GM10847 (cell line): ENCODE data around the gene TM4SF20.
"Not testable (repeated sequence)": the region's sequence is repeated elsewhere in the genome, so short reads cannot be mapped to it uniquely, and the experiment has no call there.

Experiments
- POLR2A ChIP-seq: IDR thresholded peaks from 2 replicates; pipeline ENCODE4 v1.6.1; 2011; ENCODE audit not compliant: insufficient read length; ENCODE audit errors: extremely low read depth

TM4SF20 gene

GRCh38 chr2:227406177-227407031, 27.3 kb upstream of the TM4SF20 start:
- TF ChIP-seq POLR2A = no peak

DNA sequence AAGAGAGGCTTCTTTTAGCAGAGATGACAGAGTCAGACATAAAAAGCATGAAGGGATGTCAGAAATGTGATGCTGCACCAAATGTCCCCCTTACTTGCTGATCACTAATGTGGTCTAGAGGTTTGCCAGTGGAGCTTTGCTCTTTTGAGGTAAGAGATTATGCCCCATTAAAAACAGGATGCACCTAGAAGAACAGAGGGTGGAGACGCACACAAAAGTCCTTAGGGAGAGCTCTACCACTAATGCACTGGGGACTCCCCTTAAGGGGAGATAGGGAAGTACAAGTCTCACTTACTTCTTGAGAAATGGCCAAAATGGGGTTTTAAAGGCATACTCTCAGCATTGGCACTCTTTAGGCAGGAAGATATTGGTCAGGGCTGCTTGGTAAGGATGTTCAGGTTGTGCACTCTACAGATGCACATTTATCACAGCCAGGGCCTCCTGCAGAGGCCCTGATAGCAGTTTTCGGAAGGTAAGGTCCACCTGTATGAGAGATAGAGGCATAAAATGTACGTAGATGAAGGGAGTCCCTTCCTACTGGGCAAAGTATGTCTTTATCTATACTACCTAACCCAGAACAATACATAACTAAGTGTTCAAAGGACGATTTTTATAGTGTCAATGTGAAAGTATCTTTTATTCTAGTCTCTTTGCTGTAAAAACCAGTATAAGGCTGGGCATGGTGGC, 25.6 kb upstream of the TM4SF20 start:
- TF ChIP-seq POLR2A = no peak

- TF ChIP-seq POLR2A = no peak
Observed at GRCh38 chr2:227402959-227403358, 23.9 kb upstream of the TM4SF20 start.

GRCh38 chr2:227402321-227402720, 23.2 kb upstream of the TM4SF20 start:
- TF ChIP-seq POLR2A = no peak

- no peak for TF ChIP-seq POLR2A
Observed at GRCh38 chr2:227401550-227401949, 22.4 kb upstream of the TM4SF20 start.

DNA sequence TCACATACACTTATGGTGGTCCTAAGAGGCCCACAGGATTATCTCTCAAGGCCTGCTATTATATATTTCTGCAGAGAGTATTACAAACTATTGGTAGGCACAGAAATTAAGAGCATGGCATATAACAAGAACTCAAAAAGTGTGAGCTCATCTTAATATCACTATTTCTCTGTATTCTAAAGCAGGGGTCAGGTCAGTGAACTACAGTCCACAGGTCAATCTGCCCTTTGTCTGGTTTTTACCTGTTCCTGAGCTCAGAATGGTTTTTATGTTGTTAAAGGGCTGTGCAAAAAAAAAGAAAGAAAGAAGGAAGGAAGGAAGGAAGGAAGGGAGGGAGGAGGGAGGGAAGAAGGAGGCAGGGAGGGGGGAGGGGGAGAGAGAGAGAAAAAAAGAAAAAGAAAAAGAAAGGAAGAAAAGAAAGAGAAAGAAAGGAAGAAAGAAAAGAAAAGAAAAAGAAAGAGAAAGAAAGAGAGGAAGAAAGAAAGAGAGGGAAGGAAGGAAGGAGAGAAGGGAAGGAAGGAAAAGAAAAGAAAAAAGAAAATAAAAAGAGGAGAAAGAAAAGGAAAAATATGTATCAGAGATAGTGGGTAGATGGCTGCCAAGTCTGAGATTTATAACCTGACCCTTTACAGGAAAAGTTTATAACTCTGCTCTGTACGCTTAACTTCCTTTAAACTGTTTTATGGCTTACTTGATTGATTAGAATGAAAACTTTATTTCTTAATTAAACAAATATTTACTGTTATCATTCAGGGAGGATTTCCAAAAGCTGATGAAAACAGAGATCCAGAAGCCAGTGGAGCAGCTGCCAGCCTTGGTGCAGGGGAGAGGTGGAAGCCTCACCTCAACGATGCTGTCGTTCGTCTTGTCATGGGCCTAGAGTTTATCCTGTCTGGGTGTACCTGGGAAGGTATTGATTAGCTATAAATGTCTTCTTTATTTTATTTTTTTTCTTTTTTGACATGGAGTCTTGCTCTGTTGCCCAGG, 19.9 kb upstream of the TM4SF20 start:
- TF ChIP-seq POLR2A = no peak

DNA sequence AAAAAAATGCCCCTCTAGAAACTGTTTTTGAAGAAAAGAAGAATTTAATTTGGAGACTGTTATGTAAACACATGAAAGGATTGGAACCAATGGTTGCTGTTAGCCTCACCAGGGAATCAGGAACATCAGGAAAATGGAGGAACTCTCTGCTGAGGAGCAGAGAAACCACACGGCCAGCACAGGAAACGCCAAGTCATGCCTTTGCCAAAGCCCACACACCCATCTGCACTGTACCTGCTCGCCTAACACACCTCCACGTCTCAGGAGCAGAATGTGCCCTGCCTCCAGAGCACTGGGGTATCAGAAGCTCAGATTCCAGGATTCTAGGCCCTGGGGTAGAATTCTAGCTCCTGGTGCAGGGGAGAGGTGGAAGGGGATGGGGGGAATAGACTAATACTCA, 18.5 kb upstream of the TM4SF20 start:
- TF ChIP-seq POLR2A = no peak

DNA sequence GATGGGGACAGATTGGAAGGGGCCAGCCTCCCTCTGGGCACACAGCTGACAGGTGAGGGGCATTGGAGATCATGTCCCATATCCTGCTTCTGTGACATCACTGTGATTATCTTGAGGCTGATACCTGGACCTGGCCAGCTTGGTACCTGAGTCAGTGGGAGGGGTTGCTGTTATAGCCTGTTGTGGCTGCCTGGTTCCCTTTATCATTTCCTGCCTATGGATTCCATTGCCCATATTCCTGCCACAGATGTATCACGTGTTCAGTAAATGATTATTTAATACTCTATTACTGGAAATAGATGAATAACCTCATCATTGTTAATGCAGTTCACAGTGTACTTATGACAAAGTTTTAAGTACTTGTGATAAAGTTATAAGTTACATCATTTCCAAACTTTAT, 16.4 kb upstream of the TM4SF20 start:
- TF ChIP-seq POLR2A = no peak

DNA sequence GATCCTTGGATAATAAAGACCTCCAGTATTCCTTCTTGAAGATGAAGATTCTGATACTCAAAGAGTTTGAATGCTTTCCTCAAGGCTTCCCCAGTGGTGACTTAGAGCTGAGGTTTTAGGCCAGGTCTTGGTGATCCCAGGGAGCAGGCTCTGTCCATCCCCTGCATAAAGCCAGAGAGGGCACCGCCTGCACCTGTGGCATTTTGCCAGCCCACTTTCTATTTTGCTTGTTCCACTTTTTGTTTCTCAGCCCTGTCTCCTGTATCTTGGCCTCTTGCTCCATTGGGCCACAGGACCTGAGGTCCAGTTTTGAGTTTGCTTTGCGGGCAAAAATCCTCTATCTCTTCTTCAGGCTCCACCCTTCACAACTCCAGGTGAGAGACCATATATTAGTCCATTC, 15.3 kb upstream of the TM4SF20 start:
- no peak for TF ChIP-seq POLR2A

DNA sequence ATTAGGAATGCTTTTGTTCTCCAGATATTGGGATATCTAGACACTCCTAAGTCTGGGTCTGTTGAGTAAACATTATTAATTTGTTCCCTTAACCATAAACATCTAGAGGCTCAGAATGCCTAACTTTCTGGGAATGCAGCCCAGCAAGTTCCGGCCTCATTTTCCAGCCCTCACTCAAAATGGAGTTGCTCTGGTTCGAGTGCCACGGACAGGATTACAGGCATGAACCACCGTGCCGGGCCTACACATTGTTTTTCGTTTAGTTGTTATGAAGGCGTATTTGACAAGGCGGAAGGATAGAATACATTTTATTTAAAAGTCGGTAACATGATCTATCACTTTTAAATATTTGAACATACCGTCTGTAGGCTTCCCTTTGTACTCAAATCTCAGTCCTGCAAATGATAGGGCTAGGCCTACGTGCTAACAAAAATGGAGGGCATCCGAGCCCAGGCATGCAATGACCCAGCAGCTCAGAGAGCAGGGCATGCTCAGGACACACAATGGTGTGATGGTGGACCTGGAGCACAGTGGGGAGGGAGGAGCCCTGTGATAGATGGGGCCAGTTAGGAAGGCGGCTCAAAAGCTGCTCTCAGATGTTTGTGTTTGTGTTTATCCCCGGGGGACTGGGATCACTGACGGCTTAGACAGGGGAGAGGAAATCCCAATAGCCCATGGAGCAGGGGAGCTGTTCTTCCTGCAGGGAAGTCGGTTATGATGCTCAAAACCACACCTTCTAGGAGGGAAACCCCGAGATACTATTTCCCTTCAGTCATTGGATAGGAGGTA, 11.6 kb upstream of the TM4SF20 start:
- no peak for TF ChIP-seq POLR2A

DNA sequence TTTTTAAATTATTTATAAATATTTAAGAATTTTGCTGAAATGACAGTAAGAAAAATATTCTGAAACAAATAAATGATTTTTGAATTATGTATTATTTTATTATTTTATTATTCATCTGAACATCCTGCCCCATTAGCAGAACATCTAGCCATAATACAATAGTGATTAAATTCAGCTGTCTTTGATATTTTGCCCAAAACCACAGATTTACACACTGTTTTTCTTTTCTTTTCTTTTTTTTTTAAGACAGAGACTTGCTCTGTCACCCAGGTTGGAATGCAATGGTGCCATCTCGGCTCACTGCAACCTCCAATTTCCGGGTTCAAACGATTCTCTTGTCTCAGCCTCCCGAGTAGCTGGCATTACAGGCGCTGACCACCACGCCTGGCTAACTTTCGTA, 10.6 kb upstream of the TM4SF20 start:
- no peak for TF ChIP-seq POLR2A

GRCh38 chr2:227389231-227389630, 10.1 kb upstream of the TM4SF20 start:
- no peak for TF ChIP-seq POLR2A

- no peak for TF ChIP-seq POLR2A
Observed at GRCh38 chr2:227388537-227389011, 9.5 kb upstream of the TM4SF20 start.

DNA sequence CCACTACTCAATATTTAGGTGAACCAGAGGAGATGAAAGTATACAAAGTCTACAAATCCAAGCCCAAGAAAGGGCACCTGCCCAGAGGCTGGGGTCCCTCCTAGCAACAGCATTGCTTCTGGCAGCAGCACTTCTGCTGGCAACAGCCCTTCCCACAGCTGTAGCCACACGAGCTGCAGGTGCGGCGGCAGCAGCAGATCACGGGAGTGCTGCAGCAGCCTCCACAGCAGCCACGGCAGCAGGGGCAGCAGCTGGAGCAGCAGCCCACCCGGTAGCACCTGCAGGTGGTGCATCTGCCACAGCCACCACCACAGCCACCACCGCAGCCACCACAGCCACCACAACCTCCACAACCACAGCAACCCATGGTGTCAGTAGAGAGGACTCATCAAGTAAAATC, 8.5 kb upstream of the TM4SF20 start, which contains the start of gene SCYGR1:
Gene SCYGR1, minus strand, starts transcription at position 367 of the 400 bp plus-strand sequence. Its CDS starts 0 bp downstream, at position 367.
- not testable (repeated sequence) for TF ChIP-seq POLR2A
